ENCODE results near the gene TRIM50.
"Not testable (repeated sequence)": the region's sequence is repeated elsewhere in the genome, so short reads cannot be mapped to it uniquely, and the experiment has no call there.

DNA sequence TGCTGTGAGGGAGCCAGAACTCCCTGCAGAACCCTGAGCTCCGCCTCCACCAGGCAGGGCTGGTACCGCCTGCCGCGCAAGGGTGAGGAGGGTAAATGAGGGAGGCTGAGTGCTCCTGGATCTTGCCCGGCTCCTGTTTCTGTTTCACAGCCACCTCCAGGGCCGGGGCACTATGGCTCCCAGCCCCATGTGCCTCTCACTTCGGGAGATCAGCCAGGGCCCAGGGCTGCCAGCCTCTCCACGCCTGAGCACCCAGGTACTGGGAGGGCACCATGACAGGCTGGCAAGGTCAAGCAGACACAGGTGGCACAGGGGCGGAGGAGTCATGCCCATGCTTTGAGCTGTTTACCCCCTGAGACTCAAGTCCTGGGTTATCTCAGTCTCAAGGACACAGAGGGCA is 8.3 kb downstream of the TRIM50 start:
- not testable (repeated sequence) for TF ChIP-seq CTCF (IDR thresholded peaks at IDR 0.05; ENCODE audit: low read length); EZH2 (optimal IDR thresholded peaks at IDR 0.05; ENCODE audit: low read depth, low read length)

Measured in MM.1S (cell line).